HG03520 (cell line): ENCODE results near the gene GSAP.
A peak's percentile ranks its signal among the peaks of the same experiment; 100 is the strongest.

ENCODE experiments used
- ATAC-seq: cut with Tn5 transposase; IDR thresholded peaks from one replicate; pipeline ENCODE4 v1.9.1; 2021; ENCODE audit warnings: mild to moderate bottlenecking, moderate library complexity; ENCODE audit not compliant: unreplicated experiment

GSAP gene

GRCh38 chr7:77330169-77330882 is 85.8 kb downstream of the GSAP start:
- ATAC-seq: peak; percentile 43

GRCh38 chr7:77329466-77330168 is 86.5 kb downstream of the GSAP start:
- ATAC-seq: no peak

- no peak for ATAC-seq
Observed at GRCh38 chr7:77328669-77329068, 87.5 kb downstream of the GSAP start.

- no peak for ATAC-seq
Observed at GRCh38 chr7:77327932-77328628, 88.1 kb downstream of the GSAP start.

- no peak for ATAC-seq
Observed at GRCh38 chr7:77327067-77327931, 88.8 kb downstream of the GSAP start.

GRCh38 chr7:77326131-77326530 is 90.0 kb downstream of the GSAP start:
- ATAC-seq: no peak

GRCh38 chr7:77321300-77321699 is 94.8 kb downstream of the GSAP start:
- ATAC-seq: no peak

- ATAC-seq: no peak
Observed at GRCh38 chr7:77320714-77321113, 95.4 kb downstream of the GSAP start.

GRCh38 chr7:77320137-77320536 is 96.0 kb downstream of the GSAP start:
- ATAC-seq: no peak

GRCh38 chr7:77318019-77318418 is 98.1 kb downstream of the GSAP start:
- ATAC-seq: no peak

GRCh38 chr7:77316219-77316978 is 99.8 kb downstream of the GSAP start:
- no peak for ATAC-seq

- no peak for ATAC-seq
Observed at GRCh38 chr7:77315182-77315591, 101.0 kb downstream of the GSAP start.

GRCh38 chr7:77313876-77314480 is 102.2 kb downstream of the GSAP start:
- ATAC-seq: no peak

- no peak for ATAC-seq
Observed at GRCh38 chr7:77313085-77313484, 103.1 kb downstream of the GSAP start.

- no peak for ATAC-seq
Observed at GRCh38 chr7:77310982-77311381, 105.2 kb downstream of the GSAP start.

GRCh38 chr7:77309714-77310220 is 106.4 kb downstream of the GSAP start:
- no peak for ATAC-seq

- ATAC-seq: no peak
Observed at GRCh38 chr7:77308792-77309191, 107.4 kb downstream of the GSAP start.

GRCh38 chr7:77306231-77307067 is 109.7 kb downstream of the GSAP start:
- ATAC-seq: no peak

GRCh38 chr7:77295549-77295948 is 120.6 kb downstream of the GSAP start:
- ATAC-seq: no peak
